Astrocyte of the cerebellum (primary cell): ENCODE data around the gene WDR62.

Experiments used
- DNase-seq: peaks from one replicate; pipeline ENCODE4 v3.0.0-alpha.2; 2011; ENCODE audit warnings: low read depth
- H3K4me3 ChIP-seq: 2 replicates; pipeline ENCODE4 v1.5.1; 2011; ENCODE audit warnings: mild to moderate bottlenecking, low read depth, low read length, moderate library complexity
- CTCF ChIP-seq: IDR thresholded peaks from 2 replicates; pipeline ENCODE4 v1.5.1; 2012; ENCODE audit warnings: low read length, low read depth, moderate library complexity, mild to moderate bottlenecking; ENCODE audit errors: missing control alignments
- in situ Hi-C: cut with HindIII; loops from 2 replicates; pipeline ENCODE4 v1.10.0; 2017; ENCODE audit warnings: low sequenced_read_pairs

Gene WDR62

GRCh38 chr19:36049080-36049698 lies 5.5 kb upstream of the WDR62 start:
- TF ChIP-seq CTCF, result no peak
- no peak for DNase-seq
- in situ Hi-C loops, result no loop called here
- H3K4me3 ChIP-seq, result no peak overlapping the region

DNA sequence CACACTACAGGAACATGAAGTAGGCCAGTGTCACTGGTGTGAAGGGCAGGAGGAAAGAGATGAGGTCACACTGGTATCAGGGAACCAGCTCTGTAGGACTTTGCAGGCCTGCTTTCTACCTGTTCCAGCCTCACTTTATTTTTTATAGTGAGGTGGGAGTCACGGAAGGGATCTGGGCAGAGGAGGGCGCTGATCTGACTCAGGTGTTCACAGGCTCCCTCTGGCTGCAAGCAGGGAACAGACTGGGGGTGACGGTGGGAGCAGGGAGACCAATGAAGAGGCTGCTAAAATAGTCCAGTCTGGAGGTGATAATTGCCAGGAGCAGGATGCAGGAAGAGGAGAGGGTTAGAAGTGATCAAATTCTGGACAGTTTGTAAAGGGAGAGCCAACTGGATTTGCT lies 3.5 kb upstream of the WDR62 start:
- TF ChIP-seq CTCF, result no peak
- in situ Hi-C loops, result no loop called here
- DNase-seq, result no peak

GRCh38 chr19:36051637-36052036 lies 3.1 kb upstream of the WDR62 start:
- no peak for DNase-seq
- no peak overlapping the region for H3K4me3 ChIP-seq
- no peak for TF ChIP-seq CTCF
- in situ Hi-C loops, result no loop called here

More for the DNA sequence above, 3.5 kb upstream of the WDR62 start:
- H3K4me3 ChIP-seq, result no peak overlapping the region

DNA sequence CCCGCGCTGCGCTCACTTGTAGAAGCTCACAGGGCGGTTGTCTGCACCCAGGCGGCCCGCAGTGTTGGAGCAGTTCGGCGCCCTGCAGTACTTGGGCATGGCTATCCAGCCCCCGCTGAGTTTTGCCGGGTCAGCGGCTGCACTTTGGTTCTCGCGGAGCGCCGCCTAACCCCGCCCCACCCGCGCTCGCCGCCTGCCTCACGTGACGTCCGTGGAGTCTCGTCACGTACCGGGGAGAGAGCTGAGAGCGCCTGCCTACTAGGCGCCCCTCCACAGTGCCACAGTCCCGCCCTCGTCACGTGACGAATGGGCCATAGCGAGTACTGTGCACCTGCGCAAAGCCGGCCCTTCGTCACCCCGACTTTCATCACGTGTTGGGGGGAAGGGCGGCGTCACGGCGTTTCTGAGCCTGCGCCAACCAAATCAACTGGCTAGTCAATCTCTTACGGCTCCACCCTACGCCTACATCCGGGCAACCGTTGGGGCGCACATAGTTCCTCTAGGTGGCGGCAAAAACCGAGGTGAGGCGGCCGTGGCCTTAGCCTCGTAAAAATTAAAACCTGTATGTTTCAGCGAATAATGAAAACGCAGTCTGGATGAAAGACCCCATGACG lies 471 bp upstream of the WDR62 start, which contains the start of gene THAP8:
THAP8 (minus strand) TSS at position 167 of the 614 bp plus-strand sequence; CDS start at position 99, 68 bp downstream.
- in situ Hi-C loops, result no loop called here
- H3K4me3 ChIP-seq, result peak within 1 kb of the TSS; percentile 53
- TF ChIP-seq CTCF, result peak; percentile 62

GRCh38 chr19:36058481-36059179 lies 3.9 kb downstream of the WDR62 start:
- TF ChIP-seq CTCF, result no peak

More for the DNA sequence above, 471 bp upstream of the WDR62 start, which contains the start of gene THAP8:
- peak; percentile 99 for DNase-seq

DNA sequence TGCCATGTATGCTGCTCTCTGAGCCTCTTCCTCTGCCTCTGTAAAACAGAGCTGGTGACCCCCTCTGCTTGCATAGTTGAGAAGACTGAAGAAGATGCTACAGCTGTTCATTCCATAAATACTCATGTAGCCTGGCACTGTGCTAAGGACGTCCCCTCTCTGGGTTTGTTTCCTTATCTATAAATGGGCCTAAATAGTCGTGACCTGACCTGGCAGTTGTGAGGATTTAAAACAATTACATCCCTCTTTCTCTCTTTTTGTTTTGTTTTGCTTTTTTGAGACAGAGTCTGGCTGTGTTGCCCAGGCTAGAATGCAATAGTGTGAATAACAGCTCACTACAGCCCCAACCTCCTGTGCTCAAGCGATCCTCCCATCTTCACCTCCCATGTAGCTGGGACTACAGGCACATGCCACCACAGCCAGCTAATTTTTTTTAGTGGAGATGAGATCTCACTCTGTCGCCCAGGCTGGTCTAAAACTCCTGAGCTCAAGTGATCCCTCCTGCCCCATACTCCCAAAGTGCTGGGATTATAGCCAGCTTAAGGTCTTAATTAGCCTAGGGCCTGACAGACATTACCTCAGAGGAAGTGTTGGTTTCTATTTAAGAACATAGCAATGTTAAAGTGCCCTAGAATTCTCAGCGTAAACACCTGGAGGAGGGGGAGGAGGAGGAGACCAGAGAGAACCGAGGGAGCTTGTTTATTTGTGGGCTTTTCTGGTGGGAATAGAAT lies 4.6 kb downstream of the WDR62 start:
- TF ChIP-seq CTCF, result no peak
- in situ Hi-C loops, result no loop called here
- no peak for DNase-seq
- H3K4me3 ChIP-seq, result no peak overlapping the region

More at GRCh38 chr19:36058481-36059179, 3.9 kb downstream of the WDR62 start:
- in situ Hi-C loops, result no loop called here
- H3K4me3 ChIP-seq, result no peak overlapping the region
- no peak for DNase-seq
